A549 (cell line): ENCODE results near the gene RCN2. TPM values are rescaled to one million over a fixed set of nuclear protein-coding genes. Genes with fewer than 3 reads are reported as not detected.

ENCODE experiments used
- EP300 ChIP-seq, 2 experiments: fragments of >200 bp; sonication (Bioruptor Twin); formaldehyde crosslinking; IDR thresholded peaks; 2 replicates in 1 of 2; 3 replicates in 1 of 2; pipeline ENCODE4 v1.6.1; 2016 to 2017
- HOXA7 ChIP-seq: fragments of 250-450 bp; sonication (Bioruptor Pico); IDR thresholded peaks from 2 replicates; pipeline ENCODE4 v1.5.0; 2020; ENCODE audit warnings: mild to moderate bottlenecking, moderate library complexity
- RARB ChIP-seq: fragments of 250-450 bp; sonication (Bioruptor Pico); IDR thresholded peaks from 2 replicates; pipeline ENCODE4 v1.8.0; 2021; ENCODE audit warnings: mild to moderate bottlenecking, moderate library complexity
- polyA plus RNA-seq, 4 experiments: library from polyadenylated mRNA; depleted of rRNA in 3 of 4; stranded (reverse); fragments of >200 nt; fragmentation: RNase III in 1 of 4; extraction: RNeasy Plus Mini Kit Qiagen cat#74134 plus additional on column Dnase treatment in 1 of 4; gene quantifications; 2 replicates in 3 of 4; 3 replicates in 1 of 4; pipeline ENCODE4 v1.2.3, GENCODE V29; 2011 to 2017
- small RNA-seq, 6 experiments: library from RNA; depleted of rRNA; stranded (forward); fragments of <200 nt; gene quantifications; one replicate each; pipeline ENCODE3, GENCODE V24; 2012

The RCN2 gene
- polyA plus RNA-seq, 2 of the 4 experiments (the other 2 are of a cell fraction) = 81.3 to 152 TPM

GRCh38 chr15:77002954-77003912 lies 71.7 kb downstream of the RCN2 start (continued):
- TF ChIP-seq RARB (CRISPR knock-in tag) (no peak), HOXA7 (CRISPR knock-in tag) (no peak), EP300 (IDR thresholded peaks at IDR 0.05) (no peak)

Small RNA genes within 50 kb of the gene (small RNA-seq; reads per million reads assigned to genes)
- gene RN7SL278P = 0 reads per million in 6 experiments

Other genes with a start within 250 kb of the RCN2 start
- 4.9 and 7.6 TPM in 2 replicates for gene SCAPER, start 26.4 kb upstream of the RCN2 start, polyA plus RNA-seq (2011; rRNA removed)
- gene SCAPER, start 26.4 kb upstream of the RCN2 start, polyA plus RNA-seq (2017; fragmentation: RNase III; extraction: RNeasy Plus Mini Kit Qiagen cat#74134 plus additional on column Dnase treatment) = 4.0 to 5.7 TPM (median 5.5 TPM) in 3 replicates
- not detected in 2 replicates for gene PSTPIP1, start 63.4 kb downstream of the RCN2 start, polyA plus RNA-seq (2011; rRNA removed)
- gene PSTPIP1, start 63.4 kb downstream of the RCN2 start, polyA plus RNA-seq (2017; fragmentation: RNase III; extraction: RNeasy Plus Mini Kit Qiagen cat#74134 plus additional on column Dnase treatment) = not detected in 3 replicates
- gene TSPAN3, start 139.4 kb downstream of the RCN2 start, polyA plus RNA-seq (2011; rRNA removed) = 636 and 680 TPM in 2 replicates
- gene TSPAN3, start 139.4 kb downstream of the RCN2 start, polyA plus RNA-seq (2017; fragmentation: RNase III; extraction: RNeasy Plus Mini Kit Qiagen cat#74134 plus additional on column Dnase treatment) = 299 to 362 TPM (median 352 TPM) in 3 replicates